Measurements from ENCODE around the gene TXNDC11. TPM values are rescaled to one million over a fixed set of nuclear protein-coding genes. Genes with fewer than 3 reads are reported as not detected.

Gene TXNDC11
- total and polyA plus RNA-seq, 2 donors (not counting 3 experiments of a cell fraction or from before 2014, with no cell fraction given), result 42.5 to 66.0 TPM

GRCh38 chr16:11688520-11688886 is 54.2 kb downstream of the TXNDC11 start:
- intact Hi-C loops (cut with micrococcal nuclease), result no loop called here
- Histone ChIP-seq H4K20me1 (replicated peaks; ENCODE audit: control insufficient read depth, extremely low read depth, insufficient read depth, low read length) (no peaks in the 10 kb centered on the region), H3K79me2 (ENCODE audit: control insufficient read depth, insufficient read depth, low read length) (peaks cover 4% of the 10 kb centered on the region), H3K27me3 (ENCODE audit: control insufficient read depth in 2 of 2, insufficient read depth in 2 of 2, low read length in 2 of 2) (no peaks in the 10 kb centered on the region), H3K36me3 (ENCODE audit: control insufficient read depth in 2 of 2, extremely low read depth in 1 of 2, insufficient read depth in 2 of 2, low read length in 2 of 2) (peaks cover 18 to 20% of the 10 kb centered on the region in 2 experiments), H3K9ac (replicated peaks; ENCODE audit: extremely low read depth, insufficient read depth, low read length) (no peak overlapping the region), H3K4me1 (ENCODE audit: control insufficient read depth, extremely low read depth, insufficient read depth, low read length) (no peaks in the 10 kb centered on the region), H3K9me1 (replicated peaks; ENCODE audit: control insufficient read depth, extremely low read depth, insufficient read depth, low read length) (no peaks in the 10 kb centered on the region), H3K4me2 (ENCODE audit: insufficient read depth, low read length) (no peak overlapping the region), H2AFZ (ENCODE audit: low read depth, low read length) (no peak overlapping the region), H3K9me3 (replicated peaks; ENCODE audit: control insufficient read depth, insufficient read depth, low read length) (no peaks in the 10 kb centered on the region), H3K4me3 (replicated peaks in 1 of 3; ENCODE audit: insufficient read depth in 1 of 3, low read depth in 1 of 3, low read length in 3 of 3) (no peak overlapping the region), H3K27ac (ENCODE audit: insufficient read depth, low read depth, low read length) (no peak overlapping the region)
- no peak for DNase-seq (ENCODE audit: low read depth, low spot score)
- TF ChIP-seq, protein P1, sequence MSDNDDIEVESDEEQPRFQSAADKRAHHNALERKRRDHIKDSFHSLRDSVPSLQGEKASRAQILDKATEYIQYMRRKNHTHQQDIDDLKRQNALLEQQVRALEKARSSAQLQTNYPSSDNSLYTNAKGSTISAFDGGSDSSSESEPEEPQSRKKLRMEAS (IDR thresholded peaks at IDR 0.05; ENCODE audit: insufficient read depth, insufficient read length), result no peak
- TF ChIP-seq GATA2 (IDR thresholded peaks at IDR 0.05; ENCODE audit: insufficient read depth, insufficient read length, low read depth, low read length) (no peak), FOS (IDR thresholded peaks at IDR 0.05; ENCODE audit: borderline replicate concordance, insufficient read depth, low read length) (no peak), POLR2AphosphoS5 (IDR thresholded peaks at IDR 0.05; ENCODE audit: insufficient read depth, low read depth, low read length) (no peak), EZH2 (IDR thresholded peaks at IDR 0.05; ENCODE audit: borderline replicate concordance, low read depth, low read length, severe bottlenecking) (no peak), JUN (IDR thresholded peaks at IDR 0.05; ENCODE audit: borderline replicate concordance, insufficient read depth, insufficient read length, low read depth) (no peak)
- dilution Hi-C loops (cut with MboI; ENCODE audit: extremely low pct_ligation_motif_present, low sequenced_read_pairs), result no loop called here
- ChIA-PET POLR2A (no interaction called here), CTCF (no interaction called here)
- BruUV-seq (replicated peaks), result no TSS peak
- no peak for FAIRE-seq

Measured in endothelial cell of umbilical vein (primary cell).